Cardiac fibroblast (primary cell): Measurements from ENCODE around the gene HNRNPD.
"Not testable (repeated sequence)": the region's sequence is repeated elsewhere in the genome, so short reads cannot be mapped to it uniquely, and the experiment has no call there.

ENCODE experiments used
- DNase-seq, 2 donors: peaks; one replicate each; pipeline versions ENCODE4 v3.0.0 to v3.0.0-alpha.2; 2010; ENCODE audit warnings: low read depth in 2 of 2
- H3K4me3 ChIP-seq, 2 donors: replicated peaks in 1 of 2; 1 replicate in 1 of 2; 2 replicates in 1 of 2; pipeline ENCODE4 v1.5.1; 2011; ENCODE audit warnings: low read depth in 2 of 2, low read length in 2 of 2, mild to moderate bottlenecking in 2 of 2, moderate library complexity in 1 of 2
- CTCF ChIP-seq: IDR thresholded peaks from one replicate; pipeline ENCODE4 v1.5.1; 2011; ENCODE audit warnings: low read depth, mild to moderate bottlenecking, low read length, inconsistent platforms

HNRNPD gene

GRCh38 chr4:82352118-82352824 lies 21.5 kb downstream of the HNRNPD start:
- no peak overlapping the region for H3K4me3 ChIP-seq
- no peak for DNase-seq
- no peak for TF ChIP-seq CTCF

GRCh38 chr4:82346126-82346525 lies 27.7 kb downstream of the HNRNPD start:
- TF ChIP-seq CTCF = no peak
- H3K4me3 ChIP-seq = no peak overlapping the region

GRCh38 chr4:82335043-82335442 lies 38.7 kb downstream of the HNRNPD start:
- TF ChIP-seq CTCF = no peak
- H3K4me3 ChIP-seq = no peak overlapping the region
- DNase-seq = no peak

More at GRCh38 chr4:82346126-82346525, 27.7 kb downstream of the HNRNPD start:
- no peak for DNase-seq

- not testable (repeated sequence) for DNase-seq, H3K4me3 ChIP-seq
These were observed 40.1 kb downstream of the HNRNPD start for GRCh38 chr4:82333641-82334040.

- no peak for TF ChIP-seq CTCF
- H3K4me3 ChIP-seq = no peak overlapping the region
- no peak for DNase-seq
These were observed 42.0 kb downstream of the HNRNPD start for GRCh38 chr4:82331814-82332213.

GRCh38 chr4:82320351-82320750 lies 53.4 kb downstream of the HNRNPD start:
- DNase-seq = peak in 1 of 2 donors; percentile 2
- no peak for TF ChIP-seq CTCF
- H3K4me3 ChIP-seq = no peak overlapping the region

- H3K4me3 ChIP-seq, DNase-seq: not testable (repeated sequence)
These were observed 70.7 kb downstream of the HNRNPD start for GRCh38 chr4:82303063-82303462.
